ENCODE measurements around the gene GRAMD2B.

GRCh38 chr5:126535856-126536545 is 112.8 kb downstream of the GRAMD2B start:
- TF ChIP-seq ZNF331 (CRISPR knock-in tag; IDR thresholded peaks at IDR 0.05) (no peak), SALL2 (CRISPR knock-in tag; IDR thresholded peaks at IDR 0.05) (no peak), ZNF737 (CRISPR knock-in tag; IDR thresholded peaks at IDR 0.05; ENCODE audit: borderline replicate concordance) (no peak), ZNF296 (CRISPR knock-in tag; conservative IDR thresholded peaks at IDR 0.05) (no peak), SMAD1 (CRISPR knock-in tag; IDR thresholded peaks at IDR 0.05; ENCODE audit: borderline replicate concordance, low read depth) (no peak)
- TF ChIP-seq, protein P1, sequence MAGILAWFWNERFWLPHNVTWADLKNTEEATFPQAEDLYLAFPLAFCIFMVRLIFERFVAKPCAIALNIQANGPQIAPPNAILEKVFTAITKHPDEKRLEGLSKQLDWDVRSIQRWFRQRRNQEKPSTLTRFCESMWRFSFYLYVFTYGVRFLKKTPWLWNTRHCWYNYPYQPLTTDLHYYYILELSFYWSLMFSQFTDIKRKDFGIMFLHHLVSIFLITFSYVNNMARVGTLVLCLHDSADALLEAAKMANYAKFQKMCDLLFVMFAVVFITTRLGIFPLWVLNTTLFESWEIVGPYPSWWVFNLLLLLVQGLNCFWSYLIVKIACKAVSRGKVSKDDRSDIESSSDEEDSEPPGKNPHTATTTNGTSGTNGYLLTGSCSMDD (CRISPR knock-in tag; IDR thresholded peaks at IDR 0.05): no peak

All from HepG2 (cell line).